Loucy (cell line): ENCODE measurements around the gene TRPM3.

ENCODE experiments used
- H2AFZ ChIP-seq: fragments of 200-600 bp; sonication (generic); 2 replicates; pipeline ENCODE4 v1.6.0; 2016; ENCODE audit warnings: antibody characterized with exemption, mild to moderate bottlenecking, low read length, moderate library complexity
- H3F3A ChIP-seq: fragments of 200-600 bp; 2 replicates; pipeline ENCODE4 v1.6.0; 2016; ENCODE audit warnings: antibody characterized with exemption, low read depth, mild to moderate bottlenecking
- H3K27me3 ChIP-seq: fragments of 200-600 bp; sonication (generic); 2 replicates; pipeline ENCODE4 v1.6.1; 2014; ENCODE audit warnings: low read length, mild to moderate bottlenecking; ENCODE audit not compliant: insufficient read depth, poor library complexity, severe bottlenecking
- H3K36me3 ChIP-seq: fragments of 200-600 bp; sonication (generic); 2 replicates; pipeline ENCODE4 v1.6.1; 2016; ENCODE audit warnings: low read length; ENCODE audit not compliant: insufficient read depth
- H3K4me1 ChIP-seq: fragments of 200-600 bp; sonication (generic); 2 replicates; pipeline ENCODE4 v1.5.1; 2014; ENCODE audit warnings: low read length, mild to moderate bottlenecking; ENCODE audit not compliant: insufficient read depth, poor library complexity, severe bottlenecking
- H3K4me2 ChIP-seq: fragments of 200-600 bp; sonication (generic); 2 replicates; pipeline ENCODE4 v1.6.0; 2014; ENCODE audit warnings: antibody characterized with exemption, low read length, low read depth, mild to moderate bottlenecking; ENCODE audit not compliant: poor library complexity, severe bottlenecking
- H3K4me3 ChIP-seq: fragments of 200-600 bp; sonication (generic); 2 replicates; pipeline ENCODE4 v1.5.1; 2014; ENCODE audit warnings: low read length, mild to moderate bottlenecking, mixed read lengths; ENCODE audit not compliant: poor library complexity, severe bottlenecking
- H3K79me2 ChIP-seq: fragments of 200-600 bp; sonication (generic); 2 replicates; pipeline ENCODE4 v1.6.1; 2014; ENCODE audit warnings: low read length; ENCODE audit not compliant: insufficient read depth
- H3K9ac ChIP-seq: fragments of 200-600 bp; sonication (generic); 2 replicates; pipeline ENCODE4 v1.6.0; 2014; ENCODE audit warnings: mild to moderate bottlenecking, low read depth, low read length, moderate library complexity; ENCODE audit not compliant: poor library complexity, severe bottlenecking
- H3K9me2 ChIP-seq: fragments of 200-600 bp; sonication (generic); replicated peaks from 2 replicates; pipeline ENCODE4 v1.6.1; 2016; ENCODE audit warnings: low read depth, low read length, mixed read lengths
- H3K9me3 ChIP-seq: fragments of 200-600 bp; sonication (generic); 2 replicates; pipeline ENCODE4 v1.6.1; 2014; ENCODE audit warnings: mild to moderate bottlenecking, antibody characterized with exemption, low read length, low read depth; ENCODE audit not compliant: insufficient read depth
- H4K20me1 ChIP-seq: fragments of 200-600 bp; sonication (generic); 2 replicates; pipeline ENCODE4 v1.6.0; 2014; ENCODE audit warnings: antibody characterized with exemption, low read length, mild to moderate bottlenecking; ENCODE audit not compliant: insufficient read depth, poor library complexity, severe bottlenecking
- CTCF ChIP-seq: fragments of 200-600 bp; sonication (generic); conservative IDR thresholded peaks from 2 replicates; pipeline ENCODE4 v1.5.1; 2014; ENCODE audit warnings: mild to moderate bottlenecking, antibody characterized with exemption, low read length
- EZH2phosphoT487 ChIP-seq: fragments of 200-600 bp; IDR thresholded peaks from 2 replicates; pipeline ENCODE4 v1.6.1; 2018; ENCODE audit warnings: antibody characterized with exemption, mild to moderate bottlenecking, moderate library complexity, borderline replicate concordance

Gene TRPM3

GRCh38 chr9:70540016-70540415, 581.4 kb downstream of the TRPM3 start:
- H3K36me3 ChIP-seq: no peaks in the 10 kb centered on the region
- no peak overlapping the region for H3K9ac ChIP-seq
- H3K79me2 ChIP-seq: no peaks in the 10 kb centered on the region
- no peaks in the 10 kb centered on the region for H3K9me2 ChIP-seq
- no peaks in the 10 kb centered on the region for H3K4me1 ChIP-seq
- TF ChIP-seq CTCF (no peak), EZH2phosphoT487 (no peak)
- no peak overlapping the region for H3K4me2 ChIP-seq
- H4K20me1 ChIP-seq: no peaks in the 10 kb centered on the region
- H3K9me3 ChIP-seq: no peaks in the 10 kb centered on the region
- H3K27me3 ChIP-seq: no peaks in the 10 kb centered on the region
- H3F3A ChIP-seq: no peaks in the 10 kb centered on the region
- H2AFZ ChIP-seq: no peak overlapping the region
- no peak overlapping the region for H3K4me3 ChIP-seq

GRCh38 chr9:70539526-70539925, 581.9 kb downstream of the TRPM3 start:
- Histone ChIP-seq H2AFZ (no peak overlapping the region), H4K20me1 (no peaks in the 10 kb centered on the region), H3F3A (no peaks in the 10 kb centered on the region), H3K79me2 (no peaks in the 10 kb centered on the region), H3K9ac (no peak overlapping the region), H3K9me2 (no peaks in the 10 kb centered on the region), H3K4me3 (no peak overlapping the region), H3K27me3 (no peaks in the 10 kb centered on the region), H3K9me3 (no peaks in the 10 kb centered on the region), H3K4me1 (no peaks in the 10 kb centered on the region), H3K36me3 (no peaks in the 10 kb centered on the region), H3K4me2 (no peak overlapping the region)
- TF ChIP-seq EZH2phosphoT487 (no peak), CTCF (no peak)

GRCh38 chr9:70539001-70539400, 582.4 kb downstream of the TRPM3 start:
- no peaks in the 10 kb centered on the region for H3K79me2 ChIP-seq
- no peaks in the 10 kb centered on the region for H3K4me1 ChIP-seq
- no peaks in the 10 kb centered on the region for H3K27me3 ChIP-seq
- no peaks in the 10 kb centered on the region for H3K36me3 ChIP-seq
- H2AFZ ChIP-seq: no peak overlapping the region
- H3K4me2 ChIP-seq: no peak overlapping the region
- TF ChIP-seq EZH2phosphoT487: no peak
- no peak for TF ChIP-seq CTCF
- H3F3A ChIP-seq: no peaks in the 10 kb centered on the region
- no peak overlapping the region for H3K9ac ChIP-seq
- no peak overlapping the region for H3K4me3 ChIP-seq
- no peaks in the 10 kb centered on the region for H4K20me1 ChIP-seq
- no peaks in the 10 kb centered on the region for H3K9me2 ChIP-seq
- no peaks in the 10 kb centered on the region for H3K9me3 ChIP-seq
